Stimulated activated CD4-positive, alpha-beta T cell treated with anti-CD3 and anti-CD28 coated beads, Interleukin-1b, Interleukin-23, amount 100 ng/mL, for 24 hours (primary cell): Measurements from ENCODE around the gene SLC12A4.
"Not testable (repeated sequence)": the region's sequence is repeated elsewhere in the genome, so short reads cannot be mapped to it uniquely, and the experiment has no call there.

Experiments used
- DNase-seq, 4 experiments: peaks; one replicate each; pipeline ENCODE4 v3.0.0-alpha.2; 2020; ENCODE audit warnings: low read depth in 4 of 4, low spot score in 1 of 4

Gene SLC12A4

DNA sequence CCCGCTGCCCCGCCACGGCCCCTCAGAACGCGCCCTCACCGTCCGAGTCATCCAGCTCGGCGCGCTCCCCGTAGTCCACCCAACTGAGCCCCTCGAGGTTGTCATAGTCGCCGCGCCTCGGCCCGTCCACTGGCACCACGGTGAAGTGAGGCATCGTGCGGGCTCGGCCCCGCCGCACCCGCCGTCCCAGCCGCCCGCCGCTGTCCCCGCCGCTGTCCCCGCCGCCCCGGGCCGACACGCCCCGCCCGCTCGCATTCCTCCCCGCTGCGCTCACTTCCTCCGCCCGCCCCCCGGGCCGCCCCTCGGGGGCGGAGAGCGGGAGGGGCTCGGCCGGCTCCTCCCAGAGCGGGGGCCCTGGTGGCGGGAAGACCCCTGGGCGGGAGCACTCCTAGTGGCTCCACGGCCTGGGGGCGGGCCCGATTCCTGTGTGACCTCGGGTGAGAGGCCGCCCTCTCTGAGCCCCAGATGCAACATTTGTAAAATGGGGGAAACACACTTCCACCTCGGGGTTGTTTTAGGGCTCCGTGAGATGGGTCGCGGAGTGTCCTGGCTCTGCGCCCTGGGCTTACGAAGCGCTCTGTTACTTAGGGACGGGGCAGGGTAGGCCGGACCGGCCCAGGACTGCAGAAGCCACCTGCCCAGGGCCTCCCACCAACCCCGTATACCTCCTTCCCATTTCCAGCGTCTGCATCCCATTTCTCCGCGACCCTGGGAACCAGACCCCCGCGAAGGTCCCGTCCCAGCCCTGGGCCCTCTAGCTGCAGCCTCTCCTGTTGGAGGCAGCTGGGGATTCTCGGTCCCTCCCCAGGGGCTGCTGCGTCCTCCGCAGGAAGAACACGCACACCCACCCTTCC, at the start of gene SLC12A4:
Gene SLC12A4, minus strand, starts transcription at position 238 of the 854 bp plus-strand sequence. Its CDS starts 84 bp downstream, at position 154.
- peak; percentile 64 to 91 (median 74) for DNase-seq

GRCh38 chr16:68015681-68016080, 47.2 kb upstream of the SLC12A4 start, which contains the start of gene DPEP2NB:
DPEP2NB (minus strand) TSS chr16:68015911; CDS start chr16:68015770, 141 bp downstream.
- DNase-seq = no peak

DNA sequence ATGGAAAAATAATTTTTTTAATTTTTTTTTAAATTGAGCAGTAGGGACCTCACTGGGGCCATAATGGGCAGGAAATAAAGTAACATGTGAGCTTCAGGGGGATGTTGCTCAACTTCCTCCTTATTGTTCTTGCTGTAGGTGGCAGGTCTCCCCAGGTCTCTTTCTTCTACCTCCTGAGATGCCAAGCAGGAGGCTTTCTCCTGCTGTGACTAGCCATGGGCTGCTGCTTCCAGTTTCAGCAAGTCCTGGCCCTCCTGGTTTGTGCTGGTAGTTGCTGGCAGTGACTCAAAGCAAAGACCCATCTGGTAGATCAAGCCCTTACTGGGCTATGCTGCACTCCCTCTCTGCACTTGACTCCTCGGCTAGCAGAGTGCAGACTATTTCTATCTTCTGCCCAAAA, 45.0 kb upstream of the SLC12A4 start:
- no peak for DNase-seq

DNA sequence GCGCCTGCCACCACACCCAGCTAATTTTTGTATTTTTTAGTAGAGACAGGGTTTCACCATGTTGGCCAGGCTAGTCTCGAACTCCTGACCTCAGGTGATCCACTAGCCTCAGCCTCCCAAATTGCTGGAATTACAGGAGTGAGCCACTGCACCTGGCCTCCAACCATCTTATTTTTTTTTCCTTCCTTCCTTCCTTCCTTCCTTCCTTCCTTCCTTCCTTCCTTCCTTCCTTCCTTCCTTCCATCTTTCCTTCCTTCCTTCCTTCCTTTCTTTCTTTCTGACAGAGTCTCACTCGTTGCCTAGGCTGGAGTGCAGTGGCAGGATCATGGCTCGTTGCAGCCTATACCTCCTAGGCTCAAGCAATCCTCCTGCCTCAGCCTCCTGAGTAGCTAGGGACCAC, 41.4 kb upstream of the SLC12A4 start:
- DNase-seq = not testable (repeated sequence)

DNA sequence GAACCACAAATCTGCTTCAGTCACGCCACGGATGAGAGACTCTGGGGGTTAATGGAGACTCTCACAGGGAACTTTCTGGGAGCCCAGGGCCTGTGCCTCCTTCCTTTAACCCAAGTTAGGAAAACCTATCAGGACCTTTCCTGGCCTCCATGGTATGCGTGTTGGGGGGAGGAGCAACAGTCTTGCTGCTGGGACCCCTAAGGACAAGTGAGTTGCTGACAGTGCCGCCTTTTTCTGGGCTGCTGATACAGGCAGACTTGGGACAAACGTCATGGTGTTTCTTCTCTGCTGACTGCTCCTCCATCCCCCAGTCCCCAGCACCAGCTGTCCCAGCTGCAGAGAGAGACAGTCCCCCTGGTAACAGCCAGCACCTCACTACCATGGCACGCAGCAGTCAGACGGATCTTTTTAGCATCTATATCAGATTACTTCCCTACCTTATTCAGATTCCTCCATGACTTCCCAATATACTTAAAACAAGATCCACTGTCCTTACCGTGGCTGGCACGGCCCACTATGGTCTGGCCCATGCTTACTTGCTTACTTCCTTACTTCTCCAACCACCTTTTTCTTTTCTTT, 40.8 kb upstream of the SLC12A4 start:
- DNase-seq = no peak

DNA sequence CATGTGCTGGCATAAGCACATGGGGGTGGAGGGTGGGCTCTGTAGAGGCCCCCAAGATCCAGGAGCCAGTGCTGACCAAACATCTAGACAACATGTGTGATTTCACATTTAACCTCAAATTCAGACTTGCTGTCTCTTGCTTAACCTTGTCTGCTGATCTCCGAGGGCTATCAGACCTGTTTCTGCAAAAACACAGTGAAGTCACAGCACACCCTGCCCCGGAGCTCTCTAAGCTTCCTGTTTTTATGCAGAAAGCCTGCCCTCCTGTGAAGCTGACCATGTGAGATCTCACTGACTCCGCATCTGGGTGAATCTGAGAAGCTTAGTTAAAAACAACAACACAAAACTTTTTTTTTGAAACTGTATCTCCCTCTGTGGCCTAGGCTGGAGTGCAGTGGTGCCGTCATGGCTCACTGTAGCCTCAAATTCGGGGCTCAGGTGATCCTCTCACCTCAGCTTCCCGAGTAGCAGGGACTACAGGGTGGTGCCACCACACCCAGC, 37.4 kb upstream of the SLC12A4 start:
- DNase-seq = no peak

DNA sequence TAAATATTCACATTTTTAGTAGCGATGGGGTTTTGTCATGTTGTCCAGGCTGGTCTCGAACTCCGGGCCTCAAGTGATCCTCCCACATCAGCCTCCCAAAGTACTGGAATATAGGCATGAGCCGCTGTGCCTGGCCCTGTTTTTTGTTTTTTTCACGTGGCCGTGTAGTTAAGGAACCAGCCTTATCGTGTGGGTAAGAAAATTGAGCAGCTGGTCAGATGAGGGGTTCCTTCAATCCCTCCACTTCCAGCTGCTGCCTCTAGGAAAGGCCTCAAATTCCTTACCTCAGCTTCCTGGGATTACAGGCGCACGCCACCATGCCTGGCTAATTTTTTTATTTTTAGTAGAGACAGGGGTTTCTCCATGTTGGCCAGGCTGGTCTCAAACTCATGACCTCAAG, 36.8 kb upstream of the SLC12A4 start:
- DNase-seq = no peak

DNA sequence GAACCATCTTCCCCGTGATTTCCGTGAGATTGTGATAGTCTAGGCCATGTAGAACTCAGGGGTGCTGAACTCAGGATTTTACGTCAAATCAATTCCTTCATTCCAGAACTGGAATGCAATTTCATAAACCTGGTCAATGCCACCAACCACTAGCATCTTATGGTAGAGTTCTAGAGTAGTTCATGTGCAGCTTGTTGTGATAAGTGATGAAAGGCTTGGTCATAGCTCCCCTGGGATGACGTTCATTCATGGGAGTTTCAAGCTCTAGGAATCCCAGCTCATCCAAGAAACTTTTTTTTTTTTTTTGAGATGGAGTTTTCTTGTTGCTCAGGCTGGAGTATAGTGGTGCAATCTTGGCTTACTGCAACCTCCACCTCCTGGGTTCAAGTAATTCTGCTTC, 34.6 kb upstream of the SLC12A4 start:
- no peak for DNase-seq

GRCh38 chr16:68000450-68000849, 32.0 kb upstream of the SLC12A4 start:
- no peak for DNase-seq

DNA sequence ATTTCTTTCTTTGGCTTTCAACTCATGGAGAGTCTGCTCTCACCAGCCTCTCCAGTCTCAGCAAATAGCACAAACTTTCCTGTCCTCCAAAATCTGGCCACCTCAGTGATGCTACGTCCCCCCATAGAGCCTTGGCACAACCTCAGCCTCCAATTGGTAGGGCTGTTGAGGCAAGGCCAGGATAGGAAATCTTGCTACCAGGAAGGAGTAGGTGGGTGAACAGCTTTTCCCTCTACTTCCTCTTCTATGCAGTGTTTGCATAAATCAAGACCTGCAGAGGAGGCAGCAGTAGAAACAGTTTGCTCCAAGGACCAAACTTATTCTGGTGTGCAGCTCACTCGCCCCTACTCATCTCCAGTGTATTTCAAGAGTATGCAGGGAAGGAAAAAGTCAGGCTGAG, 31.5 kb upstream of the SLC12A4 start:
- no peak for DNase-seq

DNA sequence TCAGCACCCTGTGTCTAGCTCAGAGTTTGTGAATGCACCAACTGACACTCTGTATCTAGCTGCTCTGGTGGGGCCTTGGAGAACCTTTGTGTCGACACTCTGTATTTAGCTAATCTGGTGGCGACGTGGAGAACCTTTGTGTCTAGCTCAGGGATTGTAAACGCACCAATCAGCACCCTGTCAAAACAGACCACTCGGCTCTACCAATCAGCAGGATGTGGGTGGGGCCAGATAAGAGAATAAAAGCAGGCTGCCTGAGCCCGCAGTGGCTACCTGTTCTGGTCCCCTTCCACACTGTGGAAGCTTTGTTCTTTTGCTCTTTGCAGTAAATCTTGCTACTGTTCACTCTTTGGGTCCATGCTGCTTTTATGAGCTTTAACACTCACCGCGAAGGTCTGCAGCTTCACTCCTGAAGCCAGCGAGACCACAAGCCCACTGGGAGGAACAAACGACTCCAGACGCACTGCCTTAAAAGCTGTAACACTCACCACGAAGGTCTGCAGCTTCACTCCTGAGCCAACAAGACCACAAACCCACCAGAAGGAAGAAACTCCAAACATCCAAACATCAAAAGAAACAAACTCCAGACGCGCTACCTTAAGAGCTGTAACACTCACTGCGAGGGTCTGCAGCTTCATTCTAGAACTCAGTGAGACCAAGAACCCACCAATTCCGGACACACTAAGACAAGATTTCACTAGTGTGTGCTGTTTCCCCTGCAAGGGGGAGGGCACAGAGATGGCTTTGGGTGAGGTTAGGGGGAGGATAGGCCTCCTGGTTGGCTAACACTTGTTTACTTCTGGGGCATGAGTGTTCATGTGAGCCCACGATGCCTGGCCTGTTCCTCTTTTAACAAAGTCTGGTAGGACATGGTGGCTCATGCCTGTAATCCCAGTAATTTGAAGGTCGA, 30.6 kb upstream of the SLC12A4 start, which contains the start of gene DPEP2:
Gene DPEP2, minus strand, starts transcription at position 706 of the 910 bp plus-strand sequence. CDS start 6,272 bp downstream, outside the sequence.
- not testable (repeated sequence) for DNase-seq

GRCh38 chr16:67998231-67998778, 29.9 kb upstream of the SLC12A4 start:
- DNase-seq = not testable (repeated sequence)

DNA sequence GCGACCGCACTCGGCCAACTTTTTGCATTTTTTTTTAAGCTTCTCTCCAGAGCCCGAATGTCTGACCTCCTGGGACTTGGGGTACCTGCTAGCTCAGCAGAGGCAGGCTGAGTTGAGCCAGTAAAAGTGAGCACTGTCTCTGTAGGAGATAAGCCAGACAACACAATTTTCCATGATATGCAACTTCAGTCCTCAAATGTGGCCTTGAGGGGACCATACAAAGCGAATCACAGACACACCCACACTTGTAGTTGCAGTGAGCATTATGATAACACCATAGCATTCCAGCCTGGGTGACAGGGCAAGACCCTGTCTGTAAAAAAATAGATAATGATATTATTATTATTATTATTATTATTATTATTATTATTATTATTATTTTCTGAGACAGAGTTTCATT, 28.2 kb upstream of the SLC12A4 start:
- DNase-seq = no peak

GRCh38 chr16:67995423-67995822, 27.0 kb upstream of the SLC12A4 start:
- DNase-seq = no peak

GRCh38 chr16:67994040-67994408, 25.6 kb upstream of the SLC12A4 start:
- not testable (repeated sequence) for DNase-seq

GRCh38 chr16:67993207-67994039, 25.0 kb upstream of the SLC12A4 start:
- DNase-seq = peak; percentile 53 to 78 (median 73)

- DNase-seq = no peak
Measured at GRCh38 chr16:67992661-67993206, 24.3 kb upstream of the SLC12A4 start.

DNA sequence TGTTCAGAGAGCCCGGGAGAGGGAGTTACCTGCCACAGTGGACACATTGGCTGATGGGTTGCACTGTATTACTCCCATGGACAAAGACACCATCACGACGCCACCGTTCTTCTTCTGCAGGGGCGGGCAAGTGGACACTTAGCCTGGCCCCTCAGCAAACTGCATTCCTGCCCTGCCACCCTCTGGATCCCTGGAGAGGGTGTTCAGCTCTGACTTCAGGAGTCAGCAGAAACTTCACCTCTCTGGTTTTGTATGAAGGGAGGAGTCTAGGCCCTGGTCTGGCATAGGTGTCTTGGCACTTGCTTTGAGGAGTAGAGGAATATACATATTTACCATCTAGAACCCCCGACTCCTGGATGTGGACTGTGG, 21.6 kb upstream of the SLC12A4 start:
- DNase-seq = no peak

GRCh38 chr16:67989322-67990017, 21.0 kb upstream of the SLC12A4 start:
- no peak for DNase-seq
